ENCODE data around the gene ZNF546.

The ZNF546 gene

DNA sequence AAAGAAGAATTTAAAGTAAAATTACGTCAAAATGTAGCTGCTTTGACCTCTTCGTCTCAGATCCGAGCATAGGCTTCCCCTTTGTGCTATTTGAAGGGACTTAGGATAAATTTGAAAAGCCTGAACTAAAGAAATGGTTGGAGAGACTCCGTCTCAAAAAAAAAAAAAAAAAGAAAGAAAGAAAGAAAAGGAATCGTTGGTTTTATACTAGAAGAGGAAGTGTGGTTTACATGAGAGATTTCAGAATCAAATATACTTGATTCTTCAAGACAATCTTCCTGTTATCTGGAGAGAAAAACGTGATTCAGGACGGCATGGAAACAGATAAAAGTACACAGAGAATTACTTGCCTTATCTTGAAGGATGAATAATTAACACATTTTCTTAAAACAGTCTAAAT lies 59.6 kb downstream of the ZNF546 start:
- no peak for DNase-seq

DNA sequence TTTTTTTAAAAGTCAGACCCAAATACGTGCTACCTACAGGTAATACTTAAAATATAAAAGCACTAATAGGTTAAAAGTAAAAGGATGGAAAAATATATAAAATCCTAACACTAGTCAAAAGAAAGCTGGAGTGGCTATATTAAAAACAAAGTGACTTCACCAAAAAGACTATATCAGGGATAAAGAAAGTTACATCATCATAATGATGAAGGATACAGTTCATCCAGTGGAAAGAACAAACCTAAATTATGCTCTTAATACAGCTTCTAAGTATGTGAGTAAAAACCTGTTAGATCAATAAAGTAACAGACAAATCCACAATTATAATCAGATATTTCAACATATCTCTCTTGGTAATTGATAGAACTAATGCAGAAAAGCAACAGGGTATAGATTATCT lies 60.3 kb downstream of the ZNF546 start:
- no peak for DNase-seq

DNA sequence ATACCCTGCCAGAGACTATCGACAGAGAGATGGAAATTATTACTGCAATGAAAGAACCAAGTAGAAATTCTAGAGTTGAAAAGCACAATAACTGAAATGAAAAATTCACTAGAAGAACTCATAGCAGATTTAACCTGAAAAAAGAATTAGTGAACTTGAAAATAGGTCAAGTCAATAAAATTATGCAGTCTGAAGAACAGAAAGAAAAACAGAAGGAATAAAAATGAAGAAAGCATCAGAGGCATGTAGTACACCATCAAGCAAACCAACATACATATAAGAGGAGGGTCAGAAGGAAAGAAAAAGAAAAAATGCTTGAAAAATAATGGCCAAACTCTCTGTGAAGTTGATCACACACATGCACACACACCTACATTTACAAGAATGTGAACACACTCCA lies 62.8 kb downstream of the ZNF546 start:
- DNase-seq: no peak

DNA sequence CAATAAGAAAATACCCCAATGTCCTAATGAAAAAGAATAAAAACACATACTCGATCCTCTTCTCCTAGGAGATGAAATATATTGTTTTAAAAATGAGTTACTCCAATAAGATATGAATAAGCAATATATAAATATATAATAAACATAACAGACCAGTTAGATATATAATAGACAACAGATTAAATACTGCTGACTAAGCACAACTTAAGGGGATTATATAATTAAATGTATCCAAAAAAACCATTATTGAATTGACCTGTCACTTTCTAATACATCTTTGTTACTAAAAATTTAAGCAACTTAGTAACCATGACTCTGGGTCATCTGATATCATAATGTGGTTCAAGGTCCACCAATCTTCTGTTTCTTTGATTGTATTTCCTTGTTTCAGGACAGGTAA lies 73.2 kb downstream of the ZNF546 start:
- no peak for DNase-seq
